GM12891 (cell line): ENCODE measurements around the gene GRB14.

Experiments used
- PAX5 ChIP-seq: IDR thresholded peaks from 2 replicates; pipeline ENCODE4 v1.6.1; 2011; ENCODE audit warnings: low read length, moderate library complexity, mild to moderate bottlenecking; ENCODE audit not compliant: insufficient read depth, severe bottlenecking
- POLR2A ChIP-seq: IDR thresholded peaks from 2 replicates; pipeline ENCODE4 v1.6.1; 2011; ENCODE audit warnings: low read depth, low read length, control low read depth
- POLR2AphosphoS5 ChIP-seq: IDR thresholded peaks from 2 replicates; pipeline ENCODE4 v1.6.1; 2011; ENCODE audit warnings: low read depth, low read length, control low read depth

GRCh38 chr2:164496421-164496820, 124.9 kb downstream of the GRB14 start:
- no peak for TF ChIP-seq POLR2A
- TF ChIP-seq PAX5 = no peak
- TF ChIP-seq POLR2AphosphoS5 = no peak
